H1 (cell line): ENCODE results near the gene SHANK1. TPM values are rescaled to one million over a fixed set of nuclear protein-coding genes. Genes with fewer than 3 reads are reported as not detected.

Source experiments
- CTCF ChIA-PET: fragments of 300-600 bp; sonication (Branson Sonifier 250); formaldehyde crosslinking; loops from one replicate; lab custom pipeline; 2021; ENCODE audit not compliant: partially characterized antibody; lab: Charles Lee
- POLR2A ChIA-PET: fragments of 300-600 bp; sonication (Branson Sonifier 250); formaldehyde crosslinking; loops from one replicate; lab custom pipeline; 2021; ENCODE audit warnings: inconsistent platforms; ENCODE audit not compliant: partially characterized antibody; lab: Charles Lee
- DNase-seq, 2 experiments: peaks; one replicate each; pipeline versions ENCODE4 v3.0.0 to v3.0.0-alpha.2; 2010 to 2022; ENCODE audit warnings: low spot score in 2 of 2, low read depth in 1 of 2, mixed read lengths in 1 of 2
- FAIRE-seq: peaks from 2 replicates; lab custom pipeline; 2011; peaks lifted over from hg19 to GRCh38; lab: Jason Lieb, UNC
- H2AFZ ChIP-seq: 2 replicates; pipeline ENCODE4 v1.8.1; 2012; ENCODE audit warnings: low read length, inconsistent platforms
- H2AK5ac ChIP-seq: 2 replicates; pipeline ENCODE4 v1.6.1; 2013; ENCODE audit warnings: low read depth, low read length
- H2BK120ac ChIP-seq: replicated peaks from 2 replicates; pipeline ENCODE3; 2013; ENCODE audit warnings: low read depth, low read length, inconsistent platforms
- H2BK12ac ChIP-seq: 2 replicates; pipeline ENCODE4 v1.6.1; 2013; ENCODE audit warnings: low read depth, low read length
- H2BK15ac ChIP-seq: 2 replicates; pipeline ENCODE4 v1.6.1; 2013; ENCODE audit warnings: low read length
- H2BK20ac ChIP-seq: 2 replicates; pipeline ENCODE4 v1.6.1; 2013; ENCODE audit warnings: low read length
- H2BK5ac ChIP-seq: 2 replicates; pipeline ENCODE4 v1.6.1; 2013; ENCODE audit warnings: low read depth, low read length
- H3K14ac ChIP-seq: 2 replicates; pipeline ENCODE4 v1.6.1; 2013; ENCODE audit warnings: inconsistent platforms; ENCODE audit not compliant: insufficient read length
- H3K18ac ChIP-seq: 2 replicates; pipeline ENCODE4 v1.6.1; 2013; ENCODE audit warnings: low read length; ENCODE audit errors: extremely low read depth
- H3K23ac ChIP-seq: 2 replicates; pipeline ENCODE4 v1.6.1; 2013; ENCODE audit warnings: inconsistent platforms; ENCODE audit not compliant: insufficient read length
- H3K23me2 ChIP-seq: 2 replicates; pipeline ENCODE4 v1.6.1; 2013; ENCODE audit warnings: low read depth, low read length
- H3K27ac ChIP-seq: 2 replicates; pipeline ENCODE4 v1.6.1; 2011; ENCODE audit warnings: low read depth, low read length, inconsistent platforms
- H3K27me3 ChIP-seq, 4 experiments: replicated peaks in 1 of 4; 1 replicate in 1 of 4; 2 replicates in 3 of 4; pipeline versions ENCODE4 v1.6.1 to v1.8.1; 2011 to 2013; ENCODE audit warnings: low read length in 3 of 4, mild to moderate bottlenecking in 3 of 4, inconsistent platforms in 2 of 4, mixed read lengths in 2 of 4, moderate library complexity in 1 of 4; ENCODE audit not compliant: control insufficient read depth in 3 of 4, insufficient read depth in 3 of 4; ENCODE audit errors: extremely low read depth in 1 of 4
- H3K36me3 ChIP-seq, 4 experiments: 2 replicates each; pipeline versions ENCODE4 v1.6.1 to v1.8.1; 2011 to 2013; ENCODE audit warnings: mild to moderate bottlenecking in 4 of 4, low read length in 3 of 4, moderate library complexity in 2 of 4, control low read depth in 1 of 4, inconsistent platforms in 1 of 4; ENCODE audit not compliant: insufficient read depth in 4 of 4, control insufficient read depth in 2 of 4
- H3K4ac ChIP-seq: replicated peaks from 2 replicates; pipeline ENCODE3; 2013; ENCODE audit warnings: low read length, low read depth, mixed read lengths, inconsistent platforms; ENCODE audit not compliant: insufficient read length
- H3K4me1 ChIP-seq, 4 experiments: replicated peaks in 1 of 4; 1 replicate in 1 of 4; 2 replicates in 3 of 4; pipeline versions ENCODE4 v1.6.1 to v1.8.1; 2011 to 2013; ENCODE audit warnings: low read length in 3 of 4, inconsistent platforms in 2 of 4, mixed read lengths in 1 of 4; ENCODE audit not compliant: insufficient read depth in 4 of 4, control insufficient read depth in 3 of 4
- H3K4me2 ChIP-seq, 2 experiments: 2 replicates each; pipeline versions ENCODE4 v1.6.1 to v1.8.1; 2011 to 2013; ENCODE audit warnings: low read depth in 2 of 2, low read length in 2 of 2, control low read depth in 1 of 2, inconsistent platforms in 1 of 2, mild to moderate bottlenecking in 1 of 2; ENCODE audit not compliant: insufficient read depth in 1 of 2
- H3K4me3 ChIP-seq, 4 experiments: fragments of 200-600, 300-600 bp in 1 of 4; sonication (generic), shearing (Covaris generic), sonication (Bioruptor Twin) in 1 of 4; 2 replicates each; pipeline versions ENCODE4 v1.5.1 to v1.8.1; 2011 to 2016; ENCODE audit warnings: low read length in 4 of 4, low read depth in 3 of 4, control low read depth in 2 of 4, inconsistent platforms in 2 of 4, mild to moderate bottlenecking in 2 of 4, mixed read lengths in 1 of 4, moderate library complexity in 1 of 4; ENCODE audit not compliant: insufficient read depth in 2 of 4; ENCODE audit errors: extremely low read depth in 1 of 4
- H3K56ac ChIP-seq: replicated peaks from 2 replicates; pipeline ENCODE3; 2013; ENCODE audit warnings: low read depth, mild to moderate bottlenecking, mixed read lengths, low read length, inconsistent platforms; ENCODE audit not compliant: insufficient read length
- H3K79me1 ChIP-seq: 2 replicates; pipeline ENCODE4 v1.6.1; 2013; ENCODE audit warnings: low read depth, low read length, control low read depth
- H3K79me2 ChIP-seq, 2 experiments: 2 replicates each; pipeline versions ENCODE4 v1.6.1 to v1.8.1; 2012 to 2013; ENCODE audit warnings: low read length in 2 of 2, mild to moderate bottlenecking in 2 of 2, inconsistent platforms in 1 of 2; ENCODE audit not compliant: insufficient read depth in 2 of 2, control insufficient read depth in 1 of 2
- H3K9ac ChIP-seq, 4 experiments: replicated peaks in 1 of 4; 1 replicate in 1 of 4; 2 replicates in 3 of 4; pipeline versions ENCODE4 v1.6.1 to v1.8.1; 2011 to 2013; ENCODE audit warnings: low read depth in 3 of 4, low read length in 3 of 4, control low read depth in 2 of 4, mild to moderate bottlenecking in 2 of 4, moderate library complexity in 2 of 4, inconsistent platforms in 1 of 4; ENCODE audit errors: extremely low read depth in 1 of 4
- H3K9me3 ChIP-seq, 2 experiments: 2 replicates each; pipeline versions ENCODE4 v1.6.1 to v1.8.1; 2012 to 2013; ENCODE audit warnings: mild to moderate bottlenecking in 2 of 2, moderate library complexity in 2 of 2, control low read depth in 1 of 2, inconsistent platforms in 1 of 2, low read depth in 1 of 2, low read length in 1 of 2, mixed read lengths in 1 of 2; ENCODE audit not compliant: insufficient read depth in 2 of 2
- H4K20me1 ChIP-seq, 2 experiments: replicated peaks in 1 of 2; 2 replicates each; pipeline versions ENCODE3 to v1.8.1; 2011 to 2013; ENCODE audit warnings: inconsistent platforms in 2 of 2, low read length in 2 of 2, mild to moderate bottlenecking in 1 of 2; ENCODE audit not compliant: insufficient read depth in 2 of 2, control insufficient read depth in 1 of 2
- H4K5ac ChIP-seq: 2 replicates; pipeline ENCODE4 v1.6.1; 2013; ENCODE audit warnings: low read length, low read depth, mixed read lengths, inconsistent platforms; ENCODE audit not compliant: insufficient read length
- H4K8ac ChIP-seq: 2 replicates; pipeline ENCODE4 v1.8.0; 2013; ENCODE audit warnings: mild to moderate bottlenecking, moderate library complexity, low read length, inconsistent platforms; ENCODE audit not compliant: insufficient read depth; ENCODE audit errors: extremely low read depth
- H4K91ac ChIP-seq: replicated peaks from 2 replicates; pipeline ENCODE3; 2013; ENCODE audit warnings: low read length, mixed read lengths, inconsistent platforms; ENCODE audit not compliant: insufficient read length
- ATF3 ChIP-seq: IDR thresholded peaks from 2 replicates; pipeline ENCODE4 v1.6.1; 2011; ENCODE audit warnings: low read depth, mild to moderate bottlenecking, low read length; ENCODE audit not compliant: insufficient read depth
- KDM4A ChIP-seq: IDR thresholded peaks from one replicate; pipeline ENCODE4 v1.7.1; 2012; ENCODE audit warnings: low read depth, mild to moderate bottlenecking, moderate library complexity, low read length, inconsistent platforms; ENCODE audit not compliant: severe bottlenecking
- NANOG ChIP-seq: IDR thresholded peaks from 2 replicates; pipeline ENCODE4 v1.6.1; 2011; ENCODE audit warnings: low read length, low read depth, mild to moderate bottlenecking, inconsistent platforms; ENCODE audit not compliant: insufficient read depth, poor library complexity, severe bottlenecking
- SIRT6 ChIP-seq: IDR thresholded peaks from one replicate; pipeline ENCODE4 v1.7.1; 2012; ENCODE audit warnings: low read length, inconsistent platforms
- SRF ChIP-seq: IDR thresholded peaks from 2 replicates; pipeline ENCODE4 v1.6.1; 2011; ENCODE audit warnings: mild to moderate bottlenecking, low read depth, low read length, moderate library complexity
- TAF7 ChIP-seq: optimal IDR thresholded peaks from 2 replicates; pipeline ENCODE3; 2011; ENCODE audit warnings: low read depth, mild to moderate bottlenecking, inconsistent platforms, low read length, moderate library complexity, borderline replicate concordance
- WGBS, 2 experiments: shearing (Covaris generic) in 1 of 2; methylation state at CpG; one replicate each; pipeline versions ENCODE4 v1.1.6 to v1.1.7; 2013 to 2015; ENCODE audit warnings: low lambda C conversion rate in 2 of 2, mixed read lengths in 2 of 2, inconsistent platforms in 1 of 2, low coverage in 1 of 2, missing lambda C conversion rate in 1 of 2; ENCODE audit not compliant: insufficient replicate concordance in 2 of 2, insufficient coverage in 1 of 2, insufficient read length in 1 of 2; ENCODE audit errors: extremely low coverage in 1 of 2, missing lambda C conversion rate in 1 of 2; 5-methylcytosine and 5-hydroxymethylcytosine counted together
- polyA plus RNA-seq, 7 experiments: library from polyadenylated mRNA; depleted of rRNA in 3 of 7; stranded (reverse) in 5 of 7; unstranded in 2 of 7; fragments of >200 nt in 5 of 7; fragments of 200-250 nt in 2 of 7; gene quantifications; 1 replicate in 5 of 7; 2 replicates in 1 of 7; 4 replicates in 1 of 7; pipeline versions ENCODE4 v1.2.1 to v1.2.3, GENCODE V29; 2011 to 2013; ENCODE audit warnings: missing spikeins in 2 of 7, mixed read lengths in 2 of 7
- total RNA-seq: library from RNA; stranded (reverse); fragmentation: NEBNext Ultra II Directional; extraction: Animal tissue kit (Norgen Biotek cat#: 25700); gene quantifications from 2 replicates; pipeline ENCODE4 v1.2.1, GENCODE V29; 2021
- TF ChIP-seq, protein P1 (sequence below): IDR thresholded peaks from 2 replicates; pipeline ENCODE4 v1.6.1; 2011; ENCODE audit warnings: low read length, improper control_type of control experiment
- TF ChIP-seq, protein P2 (sequence below): IDR thresholded peaks from 2 replicates; pipeline ENCODE4 v1.6.1; 2012; ENCODE audit warnings: inconsistent platforms

Gene SHANK1
- total and polyA plus RNA-seq, 2 of the 8 experiments (the other 6 are each of a cell fraction or from before 2014, with no cell fraction given) = 1.1 to 3.7 TPM

DNA sequence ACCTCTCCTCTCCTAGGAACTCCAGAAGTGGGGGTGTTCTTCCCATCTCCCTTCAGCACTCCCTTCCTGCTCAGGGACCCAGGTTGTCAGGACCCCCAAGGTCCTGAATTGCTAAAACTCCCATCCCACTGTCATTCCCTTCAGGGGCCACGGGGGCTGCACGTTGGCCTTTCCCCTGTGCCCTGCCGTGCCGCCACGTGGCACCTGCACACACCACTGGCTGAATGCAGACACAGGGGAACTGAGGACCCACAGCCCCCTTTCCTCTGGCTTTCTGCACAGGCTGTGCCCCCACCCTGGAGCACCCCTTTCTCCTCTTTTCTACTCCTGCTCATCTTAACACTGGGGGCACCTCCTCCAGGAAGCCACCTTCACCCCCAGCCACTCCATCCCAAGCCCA, 9.0 kb downstream of the SHANK1 start:
- H2BK20ac ChIP-seq = no peak overlapping the region
- ChIA-PET CTCF (interaction anchor here (0.6 to 2.9 kb wide), 7 partner anchors 11 to 301 kb away, joined by 3 to 23 read pairs (median 5); partner anchors contain the start of genes CLEC11A and SHANK1), POLR2A (interaction anchor here (1.3 kb wide), 1 partner anchor 17 kb away, joined by 3 read pairs; no protein-coding TSS in a partner anchor)
- no peak overlapping the region for H2BK12ac ChIP-seq
- H4K8ac ChIP-seq = no peak overlapping the region
- H3K23ac ChIP-seq = no peak overlapping the region
- no peak overlapping the region for H3K27ac ChIP-seq
- H3K4me2 ChIP-seq = no peak overlapping the region
- 86% methylated on average over 5 of the region's 5 CpGs; no CpG with 5 or more reads in 1 of the 2 experiments for WGBS, 2 experiments
- H4K5ac ChIP-seq = no peak overlapping the region
- H3K18ac ChIP-seq = no peak overlapping the region; the same call in 1 of the 2 replicates
- no peak for FAIRE-seq
- H4K20me1 ChIP-seq = peaks cover 2% of the 10 kb centered on the region in 2 experiments
- H3K14ac ChIP-seq = no peak overlapping the region
- peaks cover 0 to 2% (median 0%) of the 10 kb centered on the region in 4 experiments; a peak in 2 of 7 replicates for H3K4me1 ChIP-seq
- H3K4ac ChIP-seq = no peak overlapping the region
- H3K56ac ChIP-seq = no peak overlapping the region
- no peaks in the 10 kb centered on the region for H3K79me2 ChIP-seq
- no peaks in the 10 kb centered on the region; the same call in 1 of the 2 replicates for H3K79me1 ChIP-seq
- H2BK5ac ChIP-seq = no peak overlapping the region
- H3K9ac ChIP-seq = no peak overlapping the region
- no peak overlapping the region for H4K91ac ChIP-seq
- H2BK120ac ChIP-seq = no peak overlapping the region
- no peak overlapping the region for H3K4me3 ChIP-seq
- no peak overlapping the region for H2AK5ac ChIP-seq
- peaks cover 0 to 4% (median 0%) of the 10 kb centered on the region in 4 experiments; a peak in 3 of 7 replicates for H3K27me3 ChIP-seq
- no peaks in the 10 kb centered on the region; the same call in 1 of the 2 replicates for H3K23me2 ChIP-seq
- H3K9me3 ChIP-seq = no peaks in the 10 kb centered on the region
- H2BK15ac ChIP-seq = no peak overlapping the region
- no peak for DNase-seq
- H2AFZ ChIP-seq = no peak overlapping the region
- H3K36me3 ChIP-seq = no peaks in the 10 kb centered on the region; a peak in 2 of 8 replicates
- TF ChIP-seq, protein P1, sequence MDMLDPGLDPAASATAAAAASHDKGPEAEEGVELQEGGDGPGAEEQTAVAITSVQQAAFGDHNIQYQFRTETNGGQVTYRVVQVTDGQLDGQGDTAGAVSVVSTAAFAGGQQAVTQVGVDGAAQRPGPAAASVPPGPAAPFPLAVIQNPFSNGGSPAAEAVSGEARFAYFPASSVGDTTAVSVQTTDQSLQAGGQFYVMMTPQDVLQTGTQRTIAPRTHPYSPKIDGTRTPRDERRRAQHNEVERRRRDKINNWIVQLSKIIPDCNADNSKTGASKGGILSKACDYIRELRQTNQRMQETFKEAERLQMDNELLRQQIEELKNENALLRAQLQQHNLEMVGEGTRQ = no peak
- TF ChIP-seq NANOG (no peak), KDM4A (no peak), TAF7 (no peak), SIRT6 (no peak), ATF3 (no peak), SRF (no peak)
- TF ChIP-seq, protein P2, sequence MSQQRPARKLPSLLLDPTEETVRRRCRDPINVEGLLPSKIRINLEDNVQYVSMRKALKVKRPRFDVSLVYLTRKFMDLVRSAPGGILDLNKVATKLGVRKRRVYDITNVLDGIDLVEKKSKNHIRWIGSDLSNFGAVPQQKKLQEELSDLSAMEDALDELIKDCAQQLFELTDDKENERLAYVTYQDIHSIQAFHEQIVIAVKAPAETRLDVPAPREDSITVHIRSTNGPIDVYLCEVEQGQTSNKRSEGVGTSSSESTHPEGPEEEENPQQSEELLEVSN = no peak
